GM18499 (cell line): Measurements from ENCODE around the gene WFS1.

Experiments
- ATAC-seq: cut with Tn5 transposase; IDR thresholded peaks from one replicate; pipeline ENCODE4 v1.9.1; 2021; ENCODE audit warnings: moderate number of reproducible peaks; ENCODE audit not compliant: insufficient read depth, unreplicated experiment

WFS1 gene

GRCh38 chr4:6293097-6293445 is 23.4 kb downstream of the WFS1 start:
- no peak for ATAC-seq

- no peak for ATAC-seq
These were observed 24.0 kb downstream of the WFS1 start for GRCh38 chr4:6293661-6294060.

- ATAC-seq: no peak
These were observed 25.2 kb downstream of the WFS1 start for GRCh38 chr4:6294705-6295421.

GRCh38 chr4:6295495-6295894 is 25.8 kb downstream of the WFS1 start:
- ATAC-seq: no peak

GRCh38 chr4:6296026-6296425 is 26.4 kb downstream of the WFS1 start:
- ATAC-seq: no peak

GRCh38 chr4:6297266-6297815 is 27.7 kb downstream of the WFS1 start:
- ATAC-seq: no peak

GRCh38 chr4:6298035-6298434 is 28.4 kb downstream of the WFS1 start:
- no peak for ATAC-seq

GRCh38 chr4:6298852-6299251 is 29.2 kb downstream of the WFS1 start:
- ATAC-seq: no peak

- ATAC-seq: no peak
These were observed 30.2 kb downstream of the WFS1 start for GRCh38 chr4:6299875-6300274.

- no peak for ATAC-seq
These were observed 30.7 kb downstream of the WFS1 start for GRCh38 chr4:6300359-6300758.

- no peak for ATAC-seq
These were observed 31.5 kb downstream of the WFS1 start for GRCh38 chr4:6301051-6301731.

GRCh38 chr4:6301732-6302442 is 32.2 kb downstream of the WFS1 start:
- ATAC-seq: no peak

- ATAC-seq: no peak
These were observed 33.2 kb downstream of the WFS1 start for GRCh38 chr4:6302869-6303268.

- no peak for ATAC-seq
These were observed 34.3 kb downstream of the WFS1 start for GRCh38 chr4:6303943-6304342.

- ATAC-seq: no peak
These were observed 36.6 kb downstream of the WFS1 start for GRCh38 chr4:6306299-6306698.

- no peak for ATAC-seq
These were observed 37.6 kb downstream of the WFS1 start for GRCh38 chr4:6307230-6307629.

- ATAC-seq: no peak
These were observed 38.2 kb downstream of the WFS1 start for GRCh38 chr4:6307891-6308290.

GRCh38 chr4:6308899-6309643 is 39.4 kb downstream of the WFS1 start:
- no peak for ATAC-seq

GRCh38 chr4:6309777-6310176 is 40.1 kb downstream of the WFS1 start:
- ATAC-seq: no peak

- no peak for ATAC-seq
These were observed 43.6 kb downstream of the WFS1 start for GRCh38 chr4:6313216-6313615.
